ENCODE measurements around the gene LRMDA.

- TF ChIP-seq CTCF (IDR thresholded peaks at IDR 0.05) (no peak), POLR2A (IDR thresholded peaks at IDR 0.05) (no peak)
Measured at GRCh38 chr10:76541852-76542251, 1110.4 kb downstream of the LRMDA start.

All from tibial nerve (tissue), 3 donors.